ENCODE measurements around the gene BORCS8. TPM values are rescaled to one million over a fixed set of nuclear protein-coding genes. Genes with fewer than 3 reads are reported as not detected.

Gene BORCS8
- 10 to 100 TPM; 13.6 to 17.9 TPM for total RNA-seq
- polyA plus RNA-seq (ENCODE audit: insufficient read length in 2 of 2) = 10 to 100 TPM; 30.1 to 38.4 TPM
- long read RNA-seq, donor 1, transcript BORCS8-203 (4 exons, 1,489 nt) = major isoform, 13 of 33 reads
- long read RNA-seq, donor 1, transcript BORCS8-209 (1 exons, 3,698 nt) = minor isoform, 11 of 33 reads
- long read RNA-seq, donor 1, partial matches to known transcripts = 0 of 33 reads
- long read RNA-seq, donor 1, other reads (novel, unspliced or antisense) = 0 of 33 reads
- long read RNA-seq, donor 2, partial matches to known transcripts = 0 of 10 reads
- long read RNA-seq, donor 2, other reads (novel, unspliced or antisense) = 0 of 10 reads
- long read RNA-seq, donor 3, partial matches to known transcripts = 0 of 7 reads
- long read RNA-seq, donor 3, other reads (novel, unspliced or antisense) = 0 of 7 reads
- long read RNA-seq, donor 4, transcript BORCS8-202 (6 exons, 1,429 nt) = minor isoform, 7 of 32 reads
- long read RNA-seq, donor 4, transcript BORCS8-209 (1 exons, 3,698 nt) = major isoform, 23 of 32 reads
- long read RNA-seq, donor 4, partial matches to known transcripts = 0 of 32 reads
- long read RNA-seq, donor 4, other reads (novel, unspliced or antisense) = 0 of 32 reads

GRCh38 chr19:19192078-19192882 lies at the start of gene BORCS8, which contains the start of gene RFXANK:
TSS of gene BORCS8 (minus strand) at chr19:19192152. CDS start at chr19:19192117, 35 bp downstream.
TSS of gene RFXANK (plus strand) at chr19:19192258. CDS start at chr19:19193947, 1,689 bp downstream.
- WGBS (ENCODE audit: insufficient coverage) = 0% methylated on average over 43 of the region's 53 CpGs

GRCh38 chr19:19240476-19240875 lies 48.5 kb upstream of the BORCS8 start:
- no peaks in the 10 kb centered on the region for H3K9me3 ChIP-seq (ENCODE audit: control insufficient read depth, insufficient read depth, low read length)
- H3K27ac ChIP-seq (ENCODE audit: low read depth, low read length) = no peak overlapping the region
- WGBS (ENCODE audit: insufficient coverage) = 78% methylated on average over 9 of the region's 9 CpGs
- no peak for DNase-seq (ENCODE audit: low read depth in 4 of 6, low spot score in 6 of 6)
- H3K4me1 ChIP-seq (ENCODE audit: control insufficient read depth, insufficient read depth, low read length) = no peaks in the 10 kb centered on the region
- H3K4me3 ChIP-seq (ENCODE audit: low read depth, low read length) = no peak overlapping the region
- H3K36me3 ChIP-seq (ENCODE audit: control insufficient read depth, insufficient read depth, low read length) = peaks cover 85% of the 10 kb centered on the region
- H3K27me3 ChIP-seq (ENCODE audit: control insufficient read depth, insufficient read depth, low read length) = no peaks in the 10 kb centered on the region

More at GRCh38 chr19:19192078-19192882, at the start of gene BORCS8, which contains the start of gene RFXANK:
- Histone ChIP-seq H3K27me3 (ENCODE audit: control insufficient read depth, insufficient read depth, low read length) (no peaks in the 10 kb centered on the region), H3K9me3 (ENCODE audit: control insufficient read depth, insufficient read depth, low read length) (no peaks in the 10 kb centered on the region), H3K4me3 (ENCODE audit: low read depth, low read length) (peak within 1 kb of the TSS; percentile 99), H3K4me1 (ENCODE audit: control insufficient read depth, insufficient read depth, low read length) (peaks cover 36% of the 10 kb centered on the region), H3K36me3 (ENCODE audit: control insufficient read depth, insufficient read depth, low read length) (peaks cover 30% of the 10 kb centered on the region), H3K27ac (ENCODE audit: low read depth, low read length) (peak within 1 kb of the TSS; percentile 100)
- peak; percentile 97 to 100 (median 100) for DNase-seq (ENCODE audit: low read depth in 4 of 6, low spot score in 6 of 6)

- Histone ChIP-seq H3K4me3 (ENCODE audit: low read depth, low read length) (no peak overlapping the region), H3K4me1 (ENCODE audit: control insufficient read depth, insufficient read depth, low read length) (no peaks in the 10 kb centered on the region), H3K27me3 (ENCODE audit: control insufficient read depth, insufficient read depth, low read length) (no peaks in the 10 kb centered on the region), H3K36me3 (ENCODE audit: control insufficient read depth, insufficient read depth, low read length) (peaks cover 85% of the 10 kb centered on the region), H3K27ac (ENCODE audit: low read depth, low read length) (no peak overlapping the region), H3K9me3 (ENCODE audit: control insufficient read depth, insufficient read depth, low read length) (peaks cover 3% of the 10 kb centered on the region)
- no peak for DNase-seq (ENCODE audit: low read depth in 4 of 6, low spot score in 6 of 6)
Observed at GRCh38 chr19:19239675-19240074, 47.7 kb upstream of the BORCS8 start.

GRCh38 chr19:19238126-19238894 lies 46.4 kb upstream of the BORCS8 start:
- 85% methylated on average over 9 of the region's 18 CpGs for WGBS (ENCODE audit: insufficient coverage)
- Histone ChIP-seq H3K4me3 (ENCODE audit: low read depth, low read length) (no peak overlapping the region), H3K36me3 (ENCODE audit: control insufficient read depth, insufficient read depth, low read length) (peaks cover 87% of the 10 kb centered on the region), H3K9me3 (ENCODE audit: control insufficient read depth, insufficient read depth, low read length) (peaks cover 7% of the 10 kb centered on the region), H3K4me1 (ENCODE audit: control insufficient read depth, insufficient read depth, low read length) (no peaks in the 10 kb centered on the region), H3K27me3 (ENCODE audit: control insufficient read depth, insufficient read depth, low read length) (no peaks in the 10 kb centered on the region), H3K27ac (ENCODE audit: low read depth, low read length) (no peak overlapping the region)
- DNase-seq (ENCODE audit: low read depth in 4 of 6, low spot score in 6 of 6) = no peak

- H3K36me3 ChIP-seq (ENCODE audit: control insufficient read depth, insufficient read depth, low read length) = peaks cover 90% of the 10 kb centered on the region
- peaks cover 7% of the 10 kb centered on the region for H3K9me3 ChIP-seq (ENCODE audit: control insufficient read depth, insufficient read depth, low read length)
- H3K27me3 ChIP-seq (ENCODE audit: control insufficient read depth, insufficient read depth, low read length) = no peaks in the 10 kb centered on the region
- peaks cover 3% of the 10 kb centered on the region for H3K4me1 ChIP-seq (ENCODE audit: control insufficient read depth, insufficient read depth, low read length)
- no peak overlapping the region for H3K4me3 ChIP-seq (ENCODE audit: low read depth, low read length)
- no peak for DNase-seq (ENCODE audit: low read depth in 4 of 6, low spot score in 6 of 6)
- H3K27ac ChIP-seq (ENCODE audit: low read depth, low read length) = no peak overlapping the region
Observed at GRCh38 chr19:19236173-19236572, 44.2 kb upstream of the BORCS8 start.

- Histone ChIP-seq H3K9me3 (ENCODE audit: control insufficient read depth, insufficient read depth, low read length) (peaks cover 7% of the 10 kb centered on the region), H3K36me3 (ENCODE audit: control insufficient read depth, insufficient read depth, low read length) (peaks cover 90% of the 10 kb centered on the region), H3K27ac (ENCODE audit: low read depth, low read length) (no peak overlapping the region), H3K4me3 (ENCODE audit: low read depth, low read length) (no peak overlapping the region), H3K4me1 (ENCODE audit: control insufficient read depth, insufficient read depth, low read length) (peaks cover 3% of the 10 kb centered on the region), H3K27me3 (ENCODE audit: control insufficient read depth, insufficient read depth, low read length) (no peaks in the 10 kb centered on the region)
- no peak for DNase-seq (ENCODE audit: low read depth in 4 of 6, low spot score in 6 of 6)
- 93% methylated on average over 2 of the region's 2 CpGs for WGBS (ENCODE audit: insufficient coverage)
Observed at GRCh38 chr19:19234220-19234816, 42.4 kb upstream of the BORCS8 start.

GRCh38 chr19:19232261-19232721 lies 40.3 kb upstream of the BORCS8 start:
- Histone ChIP-seq H3K27ac (ENCODE audit: low read depth, low read length) (no peak overlapping the region), H3K36me3 (ENCODE audit: control insufficient read depth, insufficient read depth, low read length) (peaks cover 91% of the 10 kb centered on the region), H3K4me3 (ENCODE audit: low read depth, low read length) (no peak overlapping the region), H3K9me3 (ENCODE audit: control insufficient read depth, insufficient read depth, low read length) (peaks cover 7% of the 10 kb centered on the region), H3K27me3 (ENCODE audit: control insufficient read depth, insufficient read depth, low read length) (no peaks in the 10 kb centered on the region), H3K4me1 (ENCODE audit: control insufficient read depth, insufficient read depth, low read length) (peaks cover 10% of the 10 kb centered on the region)
- 68% methylated on average over 18 of the region's 19 CpGs for WGBS (ENCODE audit: insufficient coverage)
- DNase-seq (ENCODE audit: low read depth in 4 of 6, low spot score in 6 of 6) = peak in 1 of 6 donors; percentile 54

- Histone ChIP-seq H3K4me3 (ENCODE audit: low read depth, low read length) (no peak overlapping the region), H3K9me3 (ENCODE audit: control insufficient read depth, insufficient read depth, low read length) (peaks cover 7% of the 10 kb centered on the region), H3K27ac (ENCODE audit: low read depth, low read length) (no peak overlapping the region), H3K27me3 (ENCODE audit: control insufficient read depth, insufficient read depth, low read length) (no peaks in the 10 kb centered on the region), H3K36me3 (ENCODE audit: control insufficient read depth, insufficient read depth, low read length) (peaks cover 93% of the 10 kb centered on the region), H3K4me1 (ENCODE audit: control insufficient read depth, insufficient read depth, low read length) (peaks cover 10% of the 10 kb centered on the region)
- WGBS (ENCODE audit: insufficient coverage) = 95% methylated on average over 3 of the region's 9 CpGs
- DNase-seq (ENCODE audit: low read depth in 4 of 6, low spot score in 6 of 6) = no peak
Observed at GRCh38 chr19:19230999-19231398, 39.0 kb upstream of the BORCS8 start.
